DOHH2 (cell line): ENCODE measurements around the gene MFSD2B.

Source experiments
- CTCF ChIP-seq: fragments of 200-600 bp; sonication (generic); IDR thresholded peaks from one replicate; pipeline ENCODE4 v1.5.1; 2014; ENCODE audit warnings: antibody characterized with exemption, mild to moderate bottlenecking, low read depth, low read length; ENCODE audit not compliant: poor library complexity, severe bottlenecking
- EZH2phosphoT487 ChIP-seq: fragments of 200-600 bp; sonication (generic); IDR thresholded peaks from 2 replicates; pipeline ENCODE4 v1.6.1; 2017; ENCODE audit warnings: borderline replicate concordance, mild to moderate bottlenecking, antibody characterized with exemption, low read length, moderate library complexity, mixed read lengths

GRCh38 chr2:24009680-24010476 lies at the start of gene MFSD2B:
- TF ChIP-seq CTCF (no peak), EZH2phosphoT487 (peak; percentile 71; the same call in 1 of the 2 replicates)
